Ramos (cell line): Measurements from ENCODE around the gene SLIT1.

Source experiments
- in situ Hi-C: fragments of 300-500 bp; cut with MboI; formaldehyde crosslinking; loops from one replicate; pipeline ENCODE4 v1.14.3; 2022; ENCODE audit warnings: low sequenced_read_pairs; ENCODE audit not compliant: unreplicated experiment

Gene SLIT1

GRCh38 chr10:97034958-97035769 is 150.6 kb downstream of the SLIT1 start:
- in situ Hi-C loops: loop anchor here (10.0 kb wide), 1 partner anchor 640 kb away; no protein-coding TSS in a partner anchor

- in situ Hi-C loops: loop anchor here (10.0 kb wide), 1 partner anchor 640 kb away; no protein-coding TSS in a partner anchor
Observed at GRCh38 chr10:97034301-97034700, 151.5 kb downstream of the SLIT1 start.

- in situ Hi-C loops: loop anchor here (10.0 kb wide), 1 partner anchor 639 kb away; no protein-coding TSS in a partner anchor
Observed at GRCh38 chr10:97033841-97034240, 151.9 kb downstream of the SLIT1 start.

DNA sequence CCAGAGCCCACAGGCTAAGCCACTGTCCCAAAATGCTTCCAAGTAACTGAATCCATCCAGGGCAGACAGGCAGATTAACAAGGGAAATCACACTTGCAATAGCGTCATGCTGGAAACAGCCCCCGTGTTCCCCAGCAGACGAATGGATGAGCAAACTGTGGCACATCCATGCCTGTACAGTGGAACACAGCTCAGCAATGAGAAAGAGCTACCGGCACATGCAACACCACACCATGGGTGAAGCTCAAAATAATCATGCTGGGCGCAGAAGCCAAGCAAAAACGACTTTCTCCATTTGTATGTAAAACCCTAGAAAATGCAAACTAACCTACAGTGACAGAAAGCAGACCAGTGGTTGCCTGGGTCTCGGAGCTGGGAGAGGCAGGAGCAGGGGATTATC is 153.1 kb downstream of the SLIT1 start:
- in situ Hi-C loops: loop anchor here (10.0 kb wide), 1 partner anchor 638 kb away; no protein-coding TSS in a partner anchor

DNA sequence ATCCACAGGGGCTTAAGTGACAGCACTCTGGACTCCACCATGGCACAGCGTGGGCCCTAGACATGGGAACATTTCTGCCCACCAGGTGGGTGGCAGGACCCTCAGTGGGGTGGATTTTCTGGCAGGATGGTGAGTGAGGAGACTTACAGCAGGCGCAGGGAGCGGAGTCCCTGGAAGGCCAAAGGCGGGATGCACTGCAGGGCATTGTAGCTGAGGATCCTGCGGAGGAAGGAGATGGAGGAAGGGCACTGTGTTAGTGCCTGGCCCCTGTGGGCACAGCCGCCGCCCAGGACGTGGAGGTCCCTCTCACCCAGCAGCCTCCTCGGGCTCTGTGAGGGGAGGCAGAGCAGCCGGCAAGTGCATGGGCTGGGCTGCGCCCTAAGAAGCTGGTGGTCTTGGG is 154.3 kb downstream of the SLIT1 start:
- in situ Hi-C loops: loop anchor here (10.0 kb wide), 1 partner anchor 637 kb away; no protein-coding TSS in a partner anchor

- in situ Hi-C loops: loop anchor here (10.0 kb wide), 1 partner anchor 636 kb away; no protein-coding TSS in a partner anchor
Observed at GRCh38 chr10:97030894-97031293, 154.9 kb downstream of the SLIT1 start.

DNA sequence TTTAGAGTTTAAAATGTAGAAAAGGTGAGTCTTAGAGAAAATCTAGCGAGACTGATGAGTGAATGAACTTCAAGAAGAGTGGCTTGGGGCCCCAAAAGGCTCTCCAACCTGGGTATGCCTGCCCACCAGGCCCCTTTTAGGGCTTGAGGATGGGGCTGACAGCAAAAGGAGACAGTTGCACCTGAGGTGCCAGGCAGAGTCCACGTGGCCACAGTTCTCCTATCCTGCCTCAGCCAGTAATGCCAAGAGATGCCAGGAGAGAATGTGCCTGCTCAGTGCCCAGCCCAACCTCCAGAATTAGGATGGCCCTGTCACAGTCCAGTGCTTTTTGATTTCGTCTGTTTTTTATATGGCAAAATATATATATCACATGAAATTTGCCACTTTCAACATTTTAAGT is 156.5 kb downstream of the SLIT1 start:
- in situ Hi-C loops: loop anchor here (10.0 kb wide), 1 partner anchor 384 kb away; no protein-coding TSS in a partner anchor

DNA sequence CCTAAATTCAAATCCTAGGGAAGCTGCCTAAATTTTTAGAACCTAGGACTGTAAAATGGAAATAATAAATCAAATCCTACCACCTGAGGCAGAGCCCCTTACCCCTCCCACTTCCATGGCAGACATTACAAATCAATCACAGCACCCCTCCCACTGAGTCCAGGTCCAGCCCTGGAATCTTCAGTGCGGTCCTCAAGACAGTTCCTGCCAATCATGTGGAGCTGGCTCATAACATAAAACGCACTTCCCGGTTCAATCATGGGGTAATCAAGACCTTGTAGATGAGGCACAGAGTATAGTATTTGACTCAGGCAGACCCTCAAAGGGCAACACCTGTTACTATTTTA is 157.0 kb downstream of the SLIT1 start:
- in situ Hi-C loops: loop anchor here (10.0 kb wide), 1 partner anchor 384 kb away; no protein-coding TSS in a partner anchor

DNA sequence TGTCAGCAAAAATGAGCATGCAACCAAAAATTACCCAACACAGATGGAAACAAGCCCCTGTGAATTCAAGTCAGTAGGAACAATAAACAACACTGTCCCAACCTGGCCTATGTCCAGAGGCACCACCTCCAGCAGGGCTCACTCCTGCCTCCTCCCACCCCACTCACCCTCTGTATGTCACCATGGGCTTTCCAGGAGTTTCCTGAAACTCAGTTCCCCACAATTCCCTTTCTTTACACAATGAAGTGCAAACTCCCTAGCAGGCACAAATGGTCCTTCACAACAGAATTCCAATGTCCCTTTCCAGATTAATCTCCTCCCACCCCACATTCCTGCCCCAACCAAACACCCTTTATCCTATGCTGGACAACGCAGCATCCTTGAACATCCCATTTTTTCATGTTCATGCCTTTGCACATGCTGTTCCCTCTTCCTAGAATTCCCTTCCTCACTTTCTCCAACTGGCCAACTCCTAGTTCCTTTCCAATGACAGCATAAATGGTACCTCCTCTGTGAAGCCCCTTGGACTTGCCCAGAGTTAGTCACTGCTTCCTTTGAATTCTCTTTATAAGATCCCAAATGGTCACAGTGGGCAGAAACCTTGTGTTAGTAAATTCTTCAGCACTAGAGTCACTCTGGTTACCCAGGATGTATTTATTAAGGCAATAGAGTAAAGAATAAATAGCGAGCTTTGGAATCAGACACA is 157.5 kb downstream of the SLIT1 start:
- in situ Hi-C loops: loop anchor here (10.0 kb wide), 1 partner anchor 383 kb away; no protein-coding TSS in a partner anchor

- in situ Hi-C loops: loop anchor here (10.0 kb wide), 1 partner anchor 381 kb away; no protein-coding TSS in a partner anchor
Observed at GRCh38 chr10:97025613-97026242, 160.0 kb downstream of the SLIT1 start.

DNA sequence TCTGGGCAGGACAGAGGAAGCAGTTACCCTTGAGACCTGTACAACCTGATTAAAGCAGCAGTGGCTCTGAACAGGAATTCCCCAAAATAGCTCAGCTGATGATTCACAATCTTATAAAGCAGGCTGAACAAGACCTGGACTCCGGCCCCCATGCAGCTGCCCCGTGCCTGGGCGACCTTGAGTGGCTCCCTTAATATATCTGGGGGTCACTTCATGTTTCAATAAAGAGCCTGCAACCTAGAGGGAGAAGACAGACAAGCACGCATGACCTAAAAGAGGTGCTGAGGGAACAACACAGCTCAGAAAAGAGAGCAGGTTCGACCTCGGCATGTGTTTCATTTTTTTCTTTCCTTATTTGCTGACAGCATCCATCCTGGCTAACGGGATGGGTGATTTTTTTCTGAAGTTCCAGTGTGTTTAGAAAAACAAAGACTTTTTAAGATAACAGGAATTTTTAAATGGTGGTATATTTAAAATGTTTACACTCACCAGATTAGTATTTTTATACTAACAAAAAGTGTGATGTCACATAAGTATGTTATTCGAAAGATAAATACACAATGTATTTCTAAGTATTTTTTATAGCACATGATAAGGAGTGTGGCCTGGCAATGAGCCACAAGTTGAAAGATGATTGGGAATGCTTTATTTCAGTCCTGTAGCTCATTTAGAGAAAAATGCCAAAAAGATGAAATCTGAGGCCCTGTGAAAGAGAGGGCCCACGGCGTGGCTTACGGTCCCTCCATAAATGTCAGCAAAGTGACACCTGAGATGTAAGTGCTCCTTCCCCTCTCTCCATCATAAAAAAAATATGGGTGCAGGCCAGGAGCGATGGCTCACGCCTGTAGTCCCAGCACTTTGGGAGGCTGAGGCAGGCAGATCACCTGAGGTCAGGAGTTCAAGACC is 161.3 kb downstream of the SLIT1 start:
- in situ Hi-C loops: loop anchor here (10.0 kb wide), 1 partner anchor 380 kb away; no protein-coding TSS in a partner anchor

DNA sequence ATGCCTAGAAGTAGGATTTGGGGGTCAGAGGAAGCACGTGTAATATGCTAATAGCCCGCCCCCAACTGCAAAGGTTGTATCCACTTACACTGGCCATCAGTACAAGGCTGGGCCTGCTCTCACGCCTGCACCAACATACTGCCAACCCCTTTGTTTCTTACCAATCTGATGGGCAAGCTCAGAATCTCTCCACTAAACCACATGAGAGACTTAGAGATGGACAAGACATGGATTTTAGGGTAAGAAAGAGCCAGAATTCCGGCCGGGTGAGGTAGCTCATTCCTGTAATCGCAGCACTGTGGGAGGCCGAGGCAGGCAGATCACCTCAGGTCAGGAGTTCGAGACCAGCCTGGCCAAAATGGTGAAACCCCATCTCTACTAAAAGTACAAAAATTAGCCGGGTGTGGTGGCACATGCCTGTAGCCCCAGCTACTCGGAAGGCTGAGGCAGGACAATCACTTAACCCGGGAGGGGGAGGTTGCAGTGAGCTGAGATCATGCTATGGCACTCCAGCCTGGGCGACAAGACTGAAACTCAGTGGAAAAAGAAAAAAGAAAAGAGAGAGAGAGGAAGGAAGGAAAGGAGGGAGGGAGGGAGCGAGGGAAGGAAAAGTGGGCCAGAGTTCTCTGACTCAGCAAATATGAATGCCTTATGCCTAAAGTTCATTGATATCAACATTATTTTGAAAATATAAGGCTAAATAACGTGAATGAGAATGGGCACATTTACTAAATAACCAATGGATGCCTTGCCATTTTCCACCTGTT is 162.2 kb downstream of the SLIT1 start:
- in situ Hi-C loops: loop anchor here (10.0 kb wide), 1 partner anchor 379 kb away; no protein-coding TSS in a partner anchor

DNA sequence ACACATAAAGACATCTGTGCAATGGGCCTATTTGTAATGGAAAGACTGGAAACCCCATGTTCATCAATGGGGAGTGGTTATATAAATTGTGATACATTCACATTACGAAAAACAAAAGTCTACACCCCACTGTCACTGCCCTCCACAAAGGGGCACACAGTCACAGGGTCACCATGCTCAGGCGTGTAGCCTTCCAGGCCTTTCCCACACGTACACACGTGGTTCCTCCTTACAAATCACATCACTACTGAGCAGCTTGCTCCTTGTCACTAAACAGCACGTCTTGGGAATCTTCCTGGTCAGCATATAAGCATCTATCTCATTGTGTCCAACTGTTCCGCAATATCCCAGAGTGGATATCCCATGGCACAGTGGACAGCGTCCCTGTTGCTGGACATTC is 163.1 kb downstream of the SLIT1 start:
- in situ Hi-C loops: loop anchor here (10.0 kb wide), 1 partner anchor 378 kb away; no protein-coding TSS in a partner anchor

- in situ Hi-C loops: loop anchor here (10.0 kb wide), 1 partner anchor 376 kb away; no protein-coding TSS in a partner anchor
Observed at GRCh38 chr10:97020452-97021400, 165.0 kb downstream of the SLIT1 start.

- in situ Hi-C loops: no loop called here
Observed at GRCh38 chr10:97019213-97019844, 166.4 kb downstream of the SLIT1 start.

- in situ Hi-C loops: no loop called here
Observed at GRCh38 chr10:97018251-97019212, 167.2 kb downstream of the SLIT1 start.
